ENCODE results near the gene NDRG4. TPM values are rescaled to one million over a fixed set of nuclear protein-coding genes. Genes with fewer than 3 reads are reported as not detected.

The NDRG4 gene
- total and polyA plus RNA-seq, 2 of the 13 experiments (the other 11 are each of a cell fraction or from before 2014, with no cell fraction given) = 1.7 to 2.7 TPM

- H3K4me3 ChIP-seq (replicated peaks in 1 of 3; ENCODE audit: insufficient read depth in 1 of 3, low read depth in 2 of 3, low read length in 3 of 3) = no peak overlapping the region
- WGBS (ENCODE audit: low lambda C conversion rate) = 74% methylated on average over 11 of the region's 11 CpGs
- no TSS peak for BruUV-seq (replicated peaks)
- H3K36me3 ChIP-seq (replicated peaks in 1 of 2; ENCODE audit: control insufficient read depth in 1 of 2, insufficient read depth in 2 of 2, low read length in 2 of 2) = no peaks in the 10 kb centered on the region
- in situ Hi-C loops (cut with HindIII; ENCODE audit: extremely low pct_ligation_motif_present, low pct_unique_long_range_greater_than_20kb) (no loop called here), intact Hi-C loops (cut with micrococcal nuclease; ENCODE audit: unreplicated experiment) (no loop called here)
- peaks cover 2 to 19% of the 10 kb centered on the region in 2 experiments; a peak in 3 of 5 replicates for H3K27me3 ChIP-seq (ENCODE audit: control insufficient read depth in 1 of 2, insufficient read depth in 2 of 2, low read length in 2 of 2)
- no peak for TF ChIP-seq NFYB (CRISPR knock-in tag; IDR thresholded peaks at IDR 0.05)
- TF ChIP-seq ZNF329 (CRISPR knock-in tag; IDR thresholded peaks at IDR 0.05; ENCODE audit: low read depth) = no peak
- TF ChIP-seq PHF5A (CRISPR knock-in tag; IDR thresholded peaks at IDR 0.05; ENCODE audit: low read depth, unreplicated experiment) = no peak
- no peak for TF ChIP-seq RNF2 (conservative IDR thresholded peaks at IDR 0.05; ENCODE audit: low read depth)
- TF ChIP-seq, protein P1, sequence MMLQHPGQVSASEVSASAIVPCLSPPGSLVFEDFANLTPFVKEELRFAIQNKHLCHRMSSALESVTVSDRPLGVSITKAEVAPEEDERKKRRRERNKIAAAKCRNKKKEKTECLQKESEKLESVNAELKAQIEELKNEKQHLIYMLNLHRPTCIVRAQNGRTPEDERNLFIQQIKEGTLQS (CRISPR knock-in tag; IDR thresholded peaks at IDR 0.05) = no peak
- no peak for TF ChIP-seq ZNF205 (CRISPR knock-in tag; IDR thresholded peaks at IDR 0.05)
- no peak for TF ChIP-seq RCOR2 (CRISPR knock-in tag; IDR thresholded peaks at IDR 0.05)
- TF ChIP-seq, protein P2, sequence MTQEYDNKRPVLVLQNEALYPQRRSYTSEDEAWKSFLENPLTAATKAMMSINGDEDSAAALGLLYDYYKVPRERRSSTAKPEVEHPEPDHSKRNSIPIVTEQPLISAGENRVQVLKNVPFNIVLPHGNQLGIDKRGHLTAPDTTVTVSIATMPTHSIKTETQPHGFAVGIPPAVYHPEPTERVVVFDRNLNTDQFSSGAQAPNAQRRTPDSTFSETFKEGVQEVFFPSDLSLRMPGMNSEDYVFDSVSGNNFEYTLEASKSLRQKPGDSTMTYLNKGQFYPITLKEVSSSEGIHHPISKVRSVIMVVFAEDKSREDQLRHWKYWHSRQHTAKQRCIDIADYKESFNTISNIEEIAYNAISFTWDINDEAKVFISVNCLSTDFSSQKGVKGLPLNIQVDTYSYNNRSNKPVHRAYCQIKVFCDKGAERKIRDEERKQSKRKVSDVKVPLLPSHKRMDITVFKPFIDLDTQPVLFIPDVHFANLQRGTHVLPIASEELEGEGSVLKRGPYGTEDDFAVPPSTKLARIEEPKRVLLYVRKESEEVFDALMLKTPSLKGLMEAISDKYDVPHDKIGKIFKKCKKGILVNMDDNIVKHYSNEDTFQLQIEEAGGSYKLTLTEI (CRISPR knock-in tag; conservative IDR thresholded peaks at IDR 0.05) = no peak
- TF ChIP-seq, protein P3, sequence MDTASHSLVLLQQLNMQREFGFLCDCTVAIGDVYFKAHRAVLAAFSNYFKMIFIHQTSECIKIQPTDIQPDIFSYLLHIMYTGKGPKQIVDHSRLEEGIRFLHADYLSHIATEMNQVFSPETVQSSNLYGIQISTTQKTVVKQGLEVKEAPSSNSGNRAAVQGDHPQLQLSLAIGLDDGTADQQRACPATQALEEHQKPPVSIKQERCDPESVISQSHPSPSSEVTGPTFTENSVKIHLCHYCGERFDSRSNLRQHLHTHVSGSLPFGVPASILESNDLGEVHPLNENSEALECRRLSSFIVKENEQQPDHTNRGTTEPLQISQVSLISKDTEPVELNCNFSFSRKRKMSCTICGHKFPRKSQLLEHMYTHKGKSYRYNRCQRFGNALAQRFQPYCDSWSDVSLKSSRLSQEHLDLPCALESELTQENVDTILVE (CRISPR knock-in tag; IDR thresholded peaks at IDR 0.05) = no peak
- no peak for TF ChIP-seq ZNF777 (CRISPR knock-in tag; IDR thresholded peaks at IDR 0.05)
- TF ChIP-seq HMG20A (CRISPR knock-in tag; IDR thresholded peaks at IDR 0.05; ENCODE audit: borderline replicate concordance) = no peak
- TF ChIP-seq, protein P4, sequence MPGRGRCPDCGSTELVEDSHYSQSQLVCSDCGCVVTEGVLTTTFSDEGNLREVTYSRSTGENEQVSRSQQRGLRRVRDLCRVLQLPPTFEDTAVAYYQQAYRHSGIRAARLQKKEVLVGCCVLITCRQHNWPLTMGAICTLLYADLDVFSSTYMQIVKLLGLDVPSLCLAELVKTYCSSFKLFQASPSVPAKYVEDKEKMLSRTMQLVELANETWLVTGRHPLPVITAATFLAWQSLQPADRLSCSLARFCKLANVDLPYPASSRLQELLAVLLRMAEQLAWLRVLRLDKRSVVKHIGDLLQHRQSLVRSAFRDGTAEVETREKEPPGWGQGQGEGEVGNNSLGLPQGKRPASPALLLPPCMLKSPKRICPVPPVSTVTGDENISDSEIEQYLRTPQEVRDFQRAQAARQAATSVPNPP (CRISPR knock-in tag; IDR thresholded peaks at IDR 0.05) = no peak
- no peak for TF ChIP-seq ZMYM3 (CRISPR knock-in tag; IDR thresholded peaks at IDR 0.05)
- TF ChIP-seq ZNF577 (CRISPR knock-in tag; IDR thresholded peaks at IDR 0.05; ENCODE audit: borderline replicate concordance, low read depth) = no peak
- TF ChIP-seq TAF1 (CRISPR knock-in tag; IDR thresholded peaks at IDR 0.05) = no peak
- TF ChIP-seq RARG (CRISPR knock-in tag; IDR thresholded peaks at IDR 0.05; ENCODE audit: low read depth) = no peak
- no peak for TF ChIP-seq ZNF232 (CRISPR knock-in tag; IDR thresholded peaks at IDR 0.05; ENCODE audit: borderline replicate concordance)
- TF ChIP-seq SMAD9 (CRISPR knock-in tag; IDR thresholded peaks at IDR 0.05) = no peak
- TF ChIP-seq ZNF30 (CRISPR knock-in tag; IDR thresholded peaks at IDR 0.05) = no peak
- no peak overlapping the region for H3K4me2 ChIP-seq (ENCODE audit: low read depth, low read length)
- no peaks in the 10 kb centered on the region for H3K9me3 ChIP-seq (ENCODE audit: low read length)
- H3K27ac ChIP-seq (ENCODE audit: extremely low read length, insufficient read depth, low read length) = no peak overlapping the region
- H4K20me1 ChIP-seq (ENCODE audit: insufficient read depth, low read length) = no peaks in the 10 kb centered on the region
- ATAC-seq = no peak
- no peak overlapping the region for H2AFZ ChIP-seq (ENCODE audit: low read length)
- FAIRE-seq = no peak
- no peak for DNase-seq (ENCODE audit: low spot score)
- no peak overlapping the region for H3K9ac ChIP-seq (ENCODE audit: insufficient read depth, low read depth, low read length)
- no peaks in the 10 kb centered on the region for H3K79me2 ChIP-seq (ENCODE audit: insufficient read depth, low read length)
- ChIA-PET CTCF (ENCODE audit: low intra/inter-chr PET ratio, low total read pairs) (no interaction called here), POLR2A (no interaction called here)
- H3K4me1 ChIP-seq (ENCODE audit: insufficient read depth, low read length) = no peaks in the 10 kb centered on the region
These were observed 18.6 kb upstream of the NDRG4 start for GRCh38 chr16:58481226-58481869.
